Sigmoid colon (tissue), 4 donors: Measurements from ENCODE around the gene DCDC2C.

Source experiments
- CTCF ChIP-seq, 4 experiments: fragments of 450-650 bp in 3 of 4; fragments of 200-600 bp in 1 of 4; IDR thresholded peaks; one replicate each; pipeline ENCODE4 v1.5.1; 2016 to 2019; ENCODE audit warnings: antibody characterized with exemption in 4 of 4, mild to moderate bottlenecking in 3 of 4, moderate library complexity in 2 of 4
- EP300 ChIP-seq, 4 donors: sonication (generic); formaldehyde crosslinking; IDR thresholded peaks; one replicate each; pipeline ENCODE4 v1.6.1; 2017; ENCODE audit warnings: antibody characterized with exemption in 4 of 4
- POLR2A ChIP-seq, 2 donors: fragments of 450-650 bp; IDR thresholded peaks; one replicate each; pipeline ENCODE4 v1.6.1; 2016; ENCODE audit warnings: antibody characterized with exemption in 2 of 2, mild to moderate bottlenecking in 2 of 2, moderate library complexity in 2 of 2

GRCh38 chr2:3670376-3670775 is 33.0 kb upstream of the DCDC2C start:
- TF ChIP-seq EP300 (IDR thresholded peaks at IDR 0.05): no peak
- no peak for TF ChIP-seq POLR2A (IDR thresholded peaks at IDR 0.05)
- TF ChIP-seq CTCF (IDR thresholded peaks at IDR 0.05): no peak
